Keratinocyte (primary cell): ENCODE measurements around the gene TAF11L9. TPM values are rescaled to one million over a fixed set of nuclear protein-coding genes. Genes with fewer than 3 reads are reported as not detected.
"Not testable (repeated sequence)": the region's sequence is repeated elsewhere in the genome, so short reads cannot be mapped to it uniquely, and the experiment has no call there.

Experiments used
- DNase-seq: peaks from one replicate; pipeline ENCODE4 v3.0.0-alpha.2; 2011; ENCODE audit warnings: low read depth, missing footprints, low spot score
- FAIRE-seq: peaks from 2 replicates; lab custom pipeline; 2011; peaks lifted over from hg19 to GRCh38; lab: Jason Lieb, UNC
- H2AFZ ChIP-seq: 2 replicates; pipeline ENCODE4 v1.6.0; 2012; ENCODE audit warnings: low read length, control low read depth, inconsistent platforms; ENCODE audit not compliant: control insufficient read depth
- H3K27ac ChIP-seq: 2 replicates; pipeline ENCODE4 v1.5.1; 2011; ENCODE audit warnings: low read length; ENCODE audit not compliant: control insufficient read depth, insufficient read depth
- H3K27me3 ChIP-seq: 3 replicates; pipeline ENCODE4 v1.6.0; 2011; ENCODE audit warnings: low read length; ENCODE audit not compliant: control insufficient read depth, insufficient read depth; ENCODE audit errors: extremely low read depth
- H3K36me3 ChIP-seq, 2 experiments: 2 replicates in 1 of 2; 3 replicates in 1 of 2; pipeline ENCODE4 v1.5.1; 2011; ENCODE audit warnings: low read length in 2 of 2, mild to moderate bottlenecking in 1 of 2; ENCODE audit not compliant: control insufficient read depth in 2 of 2, insufficient read depth in 2 of 2; ENCODE audit errors: extremely low read depth in 1 of 2
- H3K4me1 ChIP-seq: 3 replicates; pipeline ENCODE4 v1.5.1; 2011; ENCODE audit warnings: low read length; ENCODE audit not compliant: control insufficient read depth, insufficient read depth; ENCODE audit errors: extremely low read depth
- H3K4me2 ChIP-seq: 3 replicates; pipeline ENCODE4 v1.6.0; 2011; ENCODE audit warnings: low read depth, low read length; ENCODE audit not compliant: control insufficient read depth, insufficient read depth; ENCODE audit errors: extremely low read depth
- H3K4me3 ChIP-seq, 3 experiments: fragments of 200-600 bp in 1 of 3; sonication (generic) in 1 of 3; 2 replicates in 2 of 3; 3 replicates in 1 of 3; pipeline ENCODE4 v1.5.1; 2011 to 2016; ENCODE audit warnings: low read length in 3 of 3, mild to moderate bottlenecking in 3 of 3, control low read depth in 2 of 3, inconsistent platforms in 1 of 3, low read depth in 1 of 3, mixed read lengths in 1 of 3, mixed run types in 1 of 3, moderate library complexity in 1 of 3; ENCODE audit not compliant: control insufficient read depth in 2 of 3, insufficient read depth in 2 of 3; ENCODE audit errors: extremely low read depth in 1 of 3
- H3K79me2 ChIP-seq: 2 replicates; pipeline ENCODE4 v1.6.0; 2012; ENCODE audit warnings: low read length; ENCODE audit not compliant: control insufficient read depth, insufficient read depth
- H3K9ac ChIP-seq: 3 replicates; pipeline ENCODE4 v1.6.0; 2011; ENCODE audit warnings: low read length; ENCODE audit not compliant: control insufficient read depth, insufficient read depth; ENCODE audit errors: extremely low read depth
- H3K9me1 ChIP-seq: 3 replicates; pipeline ENCODE4 v1.6.0; 2011; ENCODE audit warnings: low read length; ENCODE audit not compliant: control insufficient read depth, insufficient read depth; ENCODE audit errors: extremely low read depth
- H3K9me3 ChIP-seq: 2 replicates; pipeline ENCODE4 v1.5.1; 2012; ENCODE audit warnings: low read depth, low read length; ENCODE audit not compliant: control insufficient read depth
- H4K20me1 ChIP-seq: 3 replicates; pipeline ENCODE4 v1.6.0; 2011; ENCODE audit warnings: low read length; ENCODE audit not compliant: control insufficient read depth, insufficient read depth; ENCODE audit errors: extremely low read depth
- EZH2 ChIP-seq: IDR thresholded peaks from one replicate; pipeline ENCODE4 v1.6.1; 2012; ENCODE audit warnings: inconsistent platforms, mild to moderate bottlenecking, low read length, moderate library complexity
- dilution Hi-C: fragments of 300-500 bp; cut with MboI; formaldehyde crosslinking; loops from one replicate; pipeline ENCODE4 v1.7.0; 2020; ENCODE audit warnings: low sequenced_read_pairs; ENCODE audit not compliant: extremely low pct_ligation_motif_present
- polyA minus RNA-seq, 3 experiments: library from RNA; depleted of rRNA, polyadenylated mRNA; stranded (reverse); fragments of >200 nt; gene quantifications; 1 replicate in 1 of 3; 2 replicates in 1 of 3; 3 replicates in 1 of 3; pipeline ENCODE4 v1.2.3, GENCODE V29; 2011
- polyA plus RNA-seq, 5 experiments: library from polyadenylated mRNA; depleted of rRNA in 3 of 5; stranded (reverse) in 3 of 5; stranded (forward) in 1 of 5; unstranded in 1 of 5; fragments of >200 nt; gene quantifications; 1 replicate in 1 of 5; 2 replicates in 3 of 5; 3 replicates in 1 of 5; pipeline versions ENCODE4 v1.2.1 to v1.2.3, GENCODE V29; 2011 to 2012; ENCODE audit warnings: missing spikeins in 2 of 5, low read depth in 1 of 5, low replicate concordance in 1 of 5
- TF ChIP-seq, protein P1 (sequence below), 3 experiments: IDR thresholded peaks in 1 of 3; conservative IDR thresholded peaks in 1 of 3; optimal IDR thresholded peaks in 1 of 3; 2 replicates in 2 of 3; 3 replicates in 1 of 3; pipeline versions ENCODE3 to v1.5.1; 2011; ENCODE audit warnings: low read length in 3 of 3, mild to moderate bottlenecking in 3 of 3, moderate library complexity in 2 of 3, control low read depth in 1 of 3, inconsistent platforms in 1 of 3; ENCODE audit not compliant: insufficient read depth in 2 of 3; ENCODE audit errors: extremely low read depth in 1 of 3

The TAF11L9 gene
- not detected in 3 replicates for polyA plus RNA-seq
- not detected for polyA plus RNA-seq (2011; ENCODE audit: low read depth)
- polyA plus RNA-seq (2011; cell fraction: cytosol; rRNA removed), result not detected in 2 replicates
- polyA plus RNA-seq (2011; cell fraction: nucleus; rRNA removed), result not detected in 2 replicates
- polyA plus RNA-seq (2012; ENCODE audit: low replicate concordance), result not detected in 2 replicates
- not detected in 3 replicates for polyA minus RNA-seq
- not detected for polyA minus RNA-seq (2011; cell fraction: cytosol; rRNA and poly(A)+ RNA removed)
- polyA minus RNA-seq (2011; cell fraction: nucleus; rRNA and poly(A)+ RNA removed), result not detected in 2 replicates

GRCh38 chr5:17594255-17594654, at the start of gene TAF11L9:
Gene TAF11L9, minus strand, starts transcription at chr5:17594394.
- dilution Hi-C loops, H3K9ac ChIP-seq, H3K36me3 ChIP-seq: not testable (repeated sequence)

DNA sequence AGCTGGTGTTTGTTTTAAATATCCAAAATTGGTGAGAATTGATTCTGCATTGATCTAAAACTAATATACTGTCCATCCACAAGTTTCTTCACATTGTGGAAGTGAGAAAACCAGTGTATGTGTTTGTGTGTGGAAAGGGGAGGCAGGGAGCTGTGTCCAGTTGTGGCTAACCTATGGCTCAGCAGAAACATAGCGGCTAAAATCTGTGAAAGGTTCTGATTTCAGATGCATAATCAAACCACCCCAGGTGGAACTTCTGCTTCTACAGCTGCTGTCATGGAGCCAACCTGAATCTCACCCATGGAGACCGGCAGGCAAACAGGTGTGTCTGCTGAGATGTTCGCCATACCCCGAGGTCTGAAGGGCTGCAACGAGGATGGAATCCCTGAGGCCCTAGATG, 40.0 kb upstream of the TAF11L9 start, which contains the start of gene TAF11L14:
TSS of gene TAF11L14 (plus strand) at position 301 of the 400 bp plus-strand sequence.
- H3K4me3 ChIP-seq, result no peak within 1 kb of the TSS
- TF ChIP-seq, protein P1, sequence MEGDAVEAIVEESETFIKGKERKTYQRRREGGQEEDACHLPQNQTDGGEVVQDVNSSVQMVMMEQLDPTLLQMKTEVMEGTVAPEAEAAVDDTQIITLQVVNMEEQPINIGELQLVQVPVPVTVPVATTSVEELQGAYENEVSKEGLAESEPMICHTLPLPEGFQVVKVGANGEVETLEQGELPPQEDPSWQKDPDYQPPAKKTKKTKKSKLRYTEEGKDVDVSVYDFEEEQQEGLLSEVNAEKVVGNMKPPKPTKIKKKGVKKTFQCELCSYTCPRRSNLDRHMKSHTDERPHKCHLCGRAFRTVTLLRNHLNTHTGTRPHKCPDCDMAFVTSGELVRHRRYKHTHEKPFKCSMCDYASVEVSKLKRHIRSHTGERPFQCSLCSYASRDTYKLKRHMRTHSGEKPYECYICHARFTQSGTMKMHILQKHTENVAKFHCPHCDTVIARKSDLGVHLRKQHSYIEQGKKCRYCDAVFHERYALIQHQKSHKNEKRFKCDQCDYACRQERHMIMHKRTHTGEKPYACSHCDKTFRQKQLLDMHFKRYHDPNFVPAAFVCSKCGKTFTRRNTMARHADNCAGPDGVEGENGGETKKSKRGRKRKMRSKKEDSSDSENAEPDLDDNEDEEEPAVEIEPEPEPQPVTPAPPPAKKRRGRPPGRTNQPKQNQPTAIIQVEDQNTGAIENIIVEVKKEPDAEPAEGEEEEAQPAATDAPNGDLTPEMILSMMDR (optimal IDR thresholded peaks at IDR 0.05 in 1 of 3, IDR thresholded peaks at IDR 0.05 in 1 of 3, conservative IDR thresholded peaks at IDR 0.05 in 1 of 3; ENCODE audit: extremely low read depth in 1 of 3, insufficient read depth in 2 of 3, low read length in 3 of 3), result no peak
- no peak for TF ChIP-seq EZH2
- dilution Hi-C loops, result no loop called here
- H3K36me3 ChIP-seq, result no peaks in the 10 kb centered on the region
- no peaks in the 10 kb centered on the region for H3K4me1 ChIP-seq
- H3K4me2 ChIP-seq, result no peak within 1 kb of the TSS
- no peaks in the 10 kb centered on the region for H3K9me3 ChIP-seq
- FAIRE-seq (no peak), DNase-seq (no peak)
- no peak within 1 kb of the TSS for H2AFZ ChIP-seq
- no peak within 1 kb of the TSS for H3K9ac ChIP-seq
- no peaks in the 10 kb centered on the region for H3K9me1 ChIP-seq
- no peaks in the 10 kb centered on the region for H3K27me3 ChIP-seq
- H3K79me2 ChIP-seq, result no peaks in the 10 kb centered on the region
- no peak within 1 kb of the TSS for H3K27ac ChIP-seq
- no peaks in the 10 kb centered on the region for H4K20me1 ChIP-seq

More at GRCh38 chr5:17594255-17594654, at the start of gene TAF11L9:
- not testable (repeated sequence) for H4K20me1 ChIP-seq, H3K27me3 ChIP-seq, H3K9me3 ChIP-seq, DNase-seq, H3K4me1 ChIP-seq, H2AFZ ChIP-seq, H3K4me3 ChIP-seq, H3K79me2 ChIP-seq, H3K4me2 ChIP-seq, H3K9me1 ChIP-seq, H3K27ac ChIP-seq, FAIRE-seq

DNA sequence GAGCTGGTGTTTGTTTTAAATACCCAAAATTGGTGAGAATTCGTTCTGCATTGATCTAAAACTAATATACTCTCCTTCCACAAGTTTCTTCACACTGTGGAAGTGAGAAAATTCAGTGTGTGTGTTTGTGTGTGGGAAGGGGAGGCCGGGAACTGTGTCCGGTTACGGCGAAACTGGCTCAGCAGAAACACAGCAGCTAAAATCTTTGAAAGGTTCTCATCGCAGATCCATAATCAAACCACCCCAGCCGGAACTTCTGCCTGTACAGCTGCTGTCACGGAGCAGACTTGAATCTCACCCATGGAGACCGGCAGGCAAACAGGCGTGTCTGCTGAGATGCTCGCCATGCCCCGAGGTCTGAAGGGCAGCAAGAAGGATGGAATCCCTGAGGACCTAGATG, 37.6 kb upstream of the TAF11L9 start, which contains the start of gene TAF11L13:
TSS of gene TAF11L13 (plus strand) at position 301 of the 400 bp plus-strand sequence.
- H3K4me2 ChIP-seq, DNase-seq, H3K79me2 ChIP-seq, H3K4me3 ChIP-seq, H3K9me1 ChIP-seq, H3K36me3 ChIP-seq, H4K20me1 ChIP-seq, H3K9ac ChIP-seq, H3K27me3 ChIP-seq, FAIRE-seq, H3K9me3 ChIP-seq, dilution Hi-C loops, H3K27ac ChIP-seq, H2AFZ ChIP-seq, H3K4me1 ChIP-seq: not testable (repeated sequence)
